OCI-LY1 (cell line): ENCODE measurements around the gene TNRC6A.
"Not testable (repeated sequence)": the region's sequence is repeated elsewhere in the genome, so short reads cannot be mapped to it uniquely, and the experiment has no call there.

Experiments used
- H2AFZ ChIP-seq: fragments of 200-600 bp; sonication (generic), shearing (Covaris generic); 2 replicates; pipeline ENCODE4 v1.6.0; 2014; ENCODE audit warnings: antibody characterized with exemption, mild to moderate bottlenecking, low read length
- H3F3A ChIP-seq: fragments of 200-600 bp; sonication (generic), shearing (Covaris generic); 2 replicates; pipeline ENCODE4 v1.6.0; 2014; ENCODE audit warnings: mild to moderate bottlenecking, antibody characterized with exemption, low read length, moderate library complexity; ENCODE audit not compliant: insufficient read depth
- H3K27ac ChIP-seq: fragments of 200-600 bp; sonication (generic); 2 replicates; pipeline ENCODE4 v1.5.1; 2014; ENCODE audit warnings: low read length, mixed run types, mild to moderate bottlenecking, low read depth; ENCODE audit not compliant: poor library complexity, severe bottlenecking
- H3K27me3 ChIP-seq: fragments of 200-600 bp; sonication (generic); 2 replicates; pipeline ENCODE4 v1.6.0; 2014; ENCODE audit warnings: antibody characterized with exemption, mild to moderate bottlenecking, low read length, moderate library complexity; ENCODE audit not compliant: insufficient read depth
- H3K36me3 ChIP-seq: fragments of 200-600 bp; sonication (generic); 2 replicates; pipeline ENCODE4 v1.6.1; 2014; ENCODE audit warnings: mild to moderate bottlenecking, antibody characterized with exemption, low read length, moderate library complexity, mixed read lengths; ENCODE audit not compliant: insufficient read depth
- H3K4me1 ChIP-seq: fragments of 200-600 bp; sonication (generic); 2 replicates; pipeline ENCODE4 v1.5.1; 2014; ENCODE audit warnings: mild to moderate bottlenecking, low read length, moderate library complexity; ENCODE audit not compliant: insufficient read depth, severe bottlenecking
- H3K4me2 ChIP-seq: fragments of 200-600 bp; sonication (generic), shearing (Covaris generic); 2 replicates; pipeline ENCODE4 v1.6.1; 2014; ENCODE audit warnings: low read length
- H3K4me3 ChIP-seq: fragments of 200-600 bp; sonication (generic); 2 replicates; pipeline ENCODE4 v1.5.1; 2014; ENCODE audit warnings: low read length, low read depth, mild to moderate bottlenecking, mixed read lengths; ENCODE audit not compliant: poor library complexity, severe bottlenecking
- H3K79me2 ChIP-seq: fragments of 200-600 bp; shearing (Covaris generic); 2 replicates; pipeline ENCODE4 v1.6.1; 2016; ENCODE audit warnings: mixed run types, low read length, mixed read lengths; ENCODE audit not compliant: insufficient read depth
- H3K9ac ChIP-seq: fragments of 200-600 bp; sonication (generic), shearing (Covaris generic); 2 replicates; pipeline ENCODE4 v1.6.1; 2014; ENCODE audit warnings: mild to moderate bottlenecking, low read length, mixed read lengths
- H3K9me2 ChIP-seq: fragments of 200-600 bp; sonication (generic), shearing (Covaris generic); 2 replicates; pipeline ENCODE4 v1.6.1; 2014; ENCODE audit warnings: low read depth, mild to moderate bottlenecking, low read length, mixed read lengths
- H3K9me3 ChIP-seq: fragments of 200-600 bp; shearing (Covaris generic); 2 replicates; pipeline ENCODE4 v1.6.1; 2014; ENCODE audit warnings: low read length, mixed read lengths
- H4K20me1 ChIP-seq: fragments of 200-600 bp; sonication (generic), shearing (Covaris generic); 2 replicates; pipeline ENCODE4 v1.6.0; 2016; ENCODE audit warnings: mild to moderate bottlenecking, low read length; ENCODE audit not compliant: insufficient read depth
- EZH2 ChIP-seq: fragments of 200-600 bp; sonication (generic), shearing (Covaris generic); IDR thresholded peaks from 2 replicates; pipeline ENCODE4 v1.8.0; 2017; ENCODE audit warnings: borderline replicate concordance, mixed run types, mild to moderate bottlenecking, antibody characterized with exemption, low read length, moderate library complexity, mixed read lengths
- TF ChIP-seq, protein P1 (sequence below): fragments of 200-600 bp; sonication (generic), shearing (Covaris generic); IDR thresholded peaks from 2 replicates; pipeline ENCODE4 v1.5.1; 2017; ENCODE audit warnings: mild to moderate bottlenecking, antibody characterized with exemption, low read length, moderate library complexity, mixed read lengths

TNRC6A gene

DNA sequence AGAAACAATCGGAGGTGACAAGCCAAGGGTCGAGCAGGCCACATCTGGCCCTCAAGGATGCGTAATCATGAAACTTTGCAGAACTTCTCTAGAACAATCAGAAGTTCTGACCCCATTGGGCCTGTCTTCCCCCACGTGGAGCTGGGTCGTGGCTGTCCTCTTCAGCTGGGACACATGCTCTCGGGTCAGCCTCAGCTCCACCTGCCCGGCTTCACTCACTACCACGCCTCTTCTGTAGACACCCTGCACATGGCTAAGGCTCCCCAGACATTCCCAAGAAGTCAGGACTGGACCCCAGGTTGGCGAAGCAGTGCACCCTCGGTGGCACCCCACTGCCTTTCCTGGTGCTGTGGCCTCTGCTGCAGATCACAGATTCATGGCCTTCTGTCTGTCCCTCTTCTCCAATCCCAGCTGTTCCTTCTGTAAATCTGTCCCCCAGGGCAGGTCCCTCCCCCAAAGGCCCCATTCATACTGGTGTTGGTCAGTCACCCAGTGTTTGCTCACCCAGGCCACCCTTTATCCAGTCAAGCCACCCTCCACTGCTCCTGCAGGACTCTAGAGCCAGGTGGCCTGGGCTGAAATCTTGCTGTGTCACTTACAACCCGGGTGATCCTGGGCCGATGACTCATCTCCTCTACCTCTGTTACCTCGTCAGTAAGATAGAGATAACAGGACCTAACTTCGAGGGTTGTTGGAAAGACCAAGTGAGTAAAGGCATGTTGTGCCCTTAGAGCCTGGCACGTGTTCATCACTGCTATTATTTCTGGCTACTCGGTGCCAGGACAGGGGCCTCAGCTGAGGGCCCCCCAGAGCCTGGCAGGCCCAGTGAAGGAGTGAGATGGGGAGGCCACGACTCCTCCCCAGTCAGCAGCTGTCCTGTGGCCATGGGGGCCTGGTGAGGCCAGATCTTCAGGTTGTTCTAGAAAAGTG is 114.9 kb downstream of the TNRC6A start:
- Histone ChIP-seq H3K4me3 (no peak overlapping the region), H3K9ac (no peak overlapping the region), H3F3A (no peaks in the 10 kb centered on the region), H3K4me2 (no peak overlapping the region), H3K9me3 (no peaks in the 10 kb centered on the region), H3K9me2 (no peaks in the 10 kb centered on the region), H3K79me2 (no peaks in the 10 kb centered on the region), H3K36me3 (no peaks in the 10 kb centered on the region), H4K20me1 (no peaks in the 10 kb centered on the region), H3K4me1 (no peaks in the 10 kb centered on the region), H2AFZ (no peak overlapping the region), H3K27me3 (no peaks in the 10 kb centered on the region), H3K27ac (no peak overlapping the region)
- no peak for TF ChIP-seq EZH2
- TF ChIP-seq, protein P1, sequence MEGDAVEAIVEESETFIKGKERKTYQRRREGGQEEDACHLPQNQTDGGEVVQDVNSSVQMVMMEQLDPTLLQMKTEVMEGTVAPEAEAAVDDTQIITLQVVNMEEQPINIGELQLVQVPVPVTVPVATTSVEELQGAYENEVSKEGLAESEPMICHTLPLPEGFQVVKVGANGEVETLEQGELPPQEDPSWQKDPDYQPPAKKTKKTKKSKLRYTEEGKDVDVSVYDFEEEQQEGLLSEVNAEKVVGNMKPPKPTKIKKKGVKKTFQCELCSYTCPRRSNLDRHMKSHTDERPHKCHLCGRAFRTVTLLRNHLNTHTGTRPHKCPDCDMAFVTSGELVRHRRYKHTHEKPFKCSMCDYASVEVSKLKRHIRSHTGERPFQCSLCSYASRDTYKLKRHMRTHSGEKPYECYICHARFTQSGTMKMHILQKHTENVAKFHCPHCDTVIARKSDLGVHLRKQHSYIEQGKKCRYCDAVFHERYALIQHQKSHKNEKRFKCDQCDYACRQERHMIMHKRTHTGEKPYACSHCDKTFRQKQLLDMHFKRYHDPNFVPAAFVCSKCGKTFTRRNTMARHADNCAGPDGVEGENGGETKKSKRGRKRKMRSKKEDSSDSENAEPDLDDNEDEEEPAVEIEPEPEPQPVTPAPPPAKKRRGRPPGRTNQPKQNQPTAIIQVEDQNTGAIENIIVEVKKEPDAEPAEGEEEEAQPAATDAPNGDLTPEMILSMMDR, result no peak

DNA sequence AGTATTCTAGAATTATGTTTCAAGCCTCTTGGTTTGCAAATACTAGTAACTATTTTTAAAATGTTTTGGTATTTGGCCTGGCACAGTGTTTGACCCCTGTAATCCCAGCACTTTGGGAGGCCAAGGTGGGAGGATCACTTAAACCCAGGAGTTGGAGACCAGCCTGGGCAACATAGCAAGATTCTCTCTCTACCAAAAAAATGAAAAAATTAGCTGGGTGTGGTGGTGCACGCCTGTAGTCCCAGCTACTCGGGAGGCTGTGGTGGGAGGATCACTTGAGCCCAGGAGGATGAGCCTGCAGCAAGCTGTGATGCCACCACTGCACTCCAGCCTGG is 115.5 kb downstream of the TNRC6A start:
- not testable (repeated sequence) for H3K4me2 ChIP-seq, H3K9me2 ChIP-seq, H4K20me1 ChIP-seq, H3K9me3 ChIP-seq, H3K36me3 ChIP-seq, H3K79me2 ChIP-seq, H3F3A ChIP-seq, H2AFZ ChIP-seq, H3K27ac ChIP-seq, H3K4me3 ChIP-seq, H3K4me1 ChIP-seq, H3K9ac ChIP-seq, H3K27me3 ChIP-seq

DNA sequence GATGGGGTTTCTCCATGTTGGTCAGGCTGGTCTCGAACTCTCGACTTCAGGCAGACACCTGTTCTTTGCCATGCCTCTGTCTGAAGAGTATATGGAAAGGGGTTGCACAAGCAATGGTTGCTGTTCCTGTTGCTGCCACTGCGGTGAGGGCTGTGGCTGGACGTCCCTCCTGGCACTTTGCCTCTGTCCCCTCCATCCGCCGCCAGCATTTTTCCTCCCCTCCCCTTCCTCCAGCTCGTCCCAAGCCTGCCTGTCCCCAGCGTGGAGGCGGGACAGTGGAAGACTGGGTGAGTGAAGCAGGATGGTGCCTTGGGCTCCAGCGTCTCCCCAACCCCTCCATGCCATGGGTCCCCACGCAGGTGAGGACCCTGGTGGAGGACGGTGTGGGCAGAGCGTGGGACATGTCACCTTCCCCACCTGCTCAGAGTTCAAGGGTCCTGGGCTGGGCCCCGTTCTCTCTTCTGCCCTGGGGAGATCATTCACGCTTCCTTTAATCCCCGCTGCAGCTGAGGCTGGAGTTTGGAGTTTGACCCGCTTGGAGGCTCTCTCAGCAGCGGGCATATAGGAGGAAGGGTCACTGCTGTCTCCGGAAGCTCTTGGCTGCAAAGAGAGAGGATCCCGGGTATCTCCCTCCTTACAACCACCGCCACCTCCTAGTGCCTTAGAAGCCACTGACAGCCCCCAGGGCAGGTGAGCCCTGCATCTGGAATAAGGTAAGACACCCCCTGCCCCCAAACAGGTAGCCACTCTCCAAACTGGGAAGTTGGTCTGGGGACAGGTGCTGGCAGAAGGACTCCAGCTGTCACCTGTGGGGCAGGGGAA is 116.5 kb downstream of the TNRC6A start, which contains the start of gene SLC5A11:
Gene SLC5A11 (plus strand): TSS at position 238 of the 822 bp plus-strand sequence. CDS start 12,681 bp downstream, outside the sequence.
- H3K9me3 ChIP-seq, result no peaks in the 10 kb centered on the region
- TF ChIP-seq EZH2, result no peak
- H3K9ac ChIP-seq, result no peak within 1 kb of the TSS

More for the DNA sequence above, 116.5 kb downstream of the TNRC6A start, which contains the start of gene SLC5A11:
- Histone ChIP-seq H3K4me2 (no peak within 1 kb of the TSS), H3K4me1 (no peaks in the 10 kb centered on the region), H3K4me3 (no peak within 1 kb of the TSS), H3K79me2 (no peaks in the 10 kb centered on the region), H3K9me2 (no peaks in the 10 kb centered on the region), H4K20me1 (no peaks in the 10 kb centered on the region), H3K27ac (no peak within 1 kb of the TSS), H3F3A (no peaks in the 10 kb centered on the region), H3K27me3 (no peaks in the 10 kb centered on the region), H3K36me3 (no peaks in the 10 kb centered on the region), H2AFZ (no peak within 1 kb of the TSS)
